Upper lobe of right lung (tissue), 1 donor: Measurements from ENCODE around the gene GJC1. TPM values are rescaled to one million over a fixed set of nuclear protein-coding genes. Genes with fewer than 3 reads are reported as not detected.

Experiments used
- ATAC-seq: fragments of 200-7000 bp; cut with Tn5 transposase; one replicate; pipeline ENCODE4 v1.9.1; 2020; ENCODE audit warnings: mild to moderate bottlenecking, moderate library complexity
- DNase-seq: peaks from one replicate; pipeline ENCODE4 v3.0.0-alpha.2; 2020
- H3K27ac ChIP-seq: fragments of 200-600 bp; one replicate; pipeline ENCODE4 v1.8.0; 2022
- H3K27me3 ChIP-seq: fragments of 200-600 bp; one replicate; pipeline ENCODE4 v1.8.0; 2022; ENCODE audit warnings: mild to moderate bottlenecking
- H3K36me3 ChIP-seq: fragments of 200-600 bp; one replicate; pipeline ENCODE4 v1.8.0; 2022
- H3K4me1 ChIP-seq: fragments of 200-600 bp; one replicate; pipeline ENCODE4 v1.8.0; 2022
- H3K4me3 ChIP-seq: fragments of 200-600 bp; one replicate; pipeline ENCODE4 v1.8.0; 2022; ENCODE audit warnings: mild to moderate bottlenecking
- H3K9me3 ChIP-seq: fragments of 200-600 bp; one replicate; pipeline ENCODE4 v1.8.0; 2022
- CTCF ChIP-seq: fragments of 200-600 bp; IDR thresholded peaks from one replicate; pipeline ENCODE4 v1.8.0; 2022; ENCODE audit warnings: antibody characterized with exemption
- intact Hi-C: fragments of 100-400 bp; cut with DNase I; formaldehyde crosslinking; loops from one replicate; pipeline ENCODE4 v1.11.0; 2022
- total RNA-seq: library from RNA; stranded (reverse); fragmentation: NEBNext Ultra II Directional; extraction: Animal tissue kit (Norgen Biotek cat#: 25700); gene quantifications from one replicate; pipeline ENCODE4 v1.2.1, GENCODE V29; 2021
- donor health status: DM: no; HTN: yes; CAD: no; lungs with severe emphysema.

The GJC1 gene
- total RNA-seq, 1 donor from 2014 or later = 22.8 TPM

- Histone ChIP-seq H3K4me1 (no peaks in the 10 kb centered on the region), H3K36me3 (no peaks in the 10 kb centered on the region), H3K4me3 (no peak overlapping the region), H3K9me3 (no peaks in the 10 kb centered on the region), H3K27me3 (peaks cover 23% of the 10 kb centered on the region), H3K27ac (no peak overlapping the region)
- intact Hi-C loops = no loop called here
- DNase-seq = no peak
- no peak for TF ChIP-seq CTCF
- no peak for ATAC-seq
These were observed 60.4 kb downstream of the GJC1 start for GRCh38 chr17:44769647-44770084.

DNA sequence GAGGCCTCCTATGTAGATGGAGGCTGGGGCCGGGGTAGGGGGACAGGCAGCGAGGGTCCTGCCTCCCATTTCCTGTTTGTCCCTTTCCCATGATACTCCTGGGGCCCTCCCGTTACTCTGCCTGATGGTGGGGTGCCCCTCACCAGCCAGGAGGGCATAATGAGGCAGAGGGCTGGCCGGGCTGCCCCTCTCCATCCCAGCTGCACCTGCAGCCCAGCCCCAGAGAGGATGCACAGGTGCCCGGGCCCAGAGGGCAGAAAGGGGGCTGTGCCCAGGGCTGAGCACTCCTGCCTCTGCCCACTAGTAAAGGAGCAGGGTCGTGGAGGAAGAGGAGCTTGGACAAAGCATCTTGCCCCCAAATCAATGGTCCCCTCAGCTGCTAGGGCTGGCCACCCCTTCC is 60.9 kb downstream of the GJC1 start:
- no peaks in the 10 kb centered on the region for H3K9me3 ChIP-seq
- no peaks in the 10 kb centered on the region for H3K4me1 ChIP-seq
- H3K27me3 ChIP-seq = peaks cover 23% of the 10 kb centered on the region
- DNase-seq (no peak), ATAC-seq (no peak)
- H3K4me3 ChIP-seq = no peak overlapping the region
- no peak overlapping the region for H3K27ac ChIP-seq
- H3K36me3 ChIP-seq = no peaks in the 10 kb centered on the region
- no peak for TF ChIP-seq CTCF
- intact Hi-C loops = no loop called here

DNA sequence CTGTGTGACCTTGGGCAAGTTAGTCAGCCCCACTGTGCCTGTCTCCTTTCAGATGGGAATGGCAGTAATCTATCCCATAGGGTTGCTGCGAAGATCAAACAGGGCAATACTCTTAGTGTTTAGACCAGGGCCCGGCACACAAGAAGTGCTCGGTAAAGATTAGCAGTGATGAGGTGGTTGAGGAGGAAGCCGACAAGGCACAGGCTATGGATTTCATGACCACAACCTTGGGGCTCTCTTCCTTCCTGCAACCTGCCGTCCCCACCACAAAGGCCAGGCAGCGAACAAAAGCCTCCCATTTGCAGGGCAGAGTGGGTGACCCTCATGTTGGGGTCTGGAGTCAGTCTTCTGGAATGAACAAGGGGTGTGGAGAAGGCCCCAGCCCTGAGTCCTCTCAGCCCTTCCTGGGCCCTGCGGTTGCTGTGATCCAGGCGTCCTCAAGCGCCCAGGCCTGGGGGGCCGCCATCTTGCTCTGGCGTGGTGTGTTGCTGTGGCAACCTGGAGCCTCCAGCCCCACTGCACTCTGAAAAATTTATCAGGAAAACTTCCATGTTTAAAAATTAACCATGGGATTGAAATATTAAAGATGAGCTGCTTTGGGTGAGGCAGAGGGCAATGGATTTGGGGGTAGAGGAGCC is 61.5 kb downstream of the GJC1 start:
- Histone ChIP-seq H3K9me3 (no peaks in the 10 kb centered on the region), H3K27me3 (peaks cover 22% of the 10 kb centered on the region), H3K4me3 (no peak overlapping the region)

DNA sequence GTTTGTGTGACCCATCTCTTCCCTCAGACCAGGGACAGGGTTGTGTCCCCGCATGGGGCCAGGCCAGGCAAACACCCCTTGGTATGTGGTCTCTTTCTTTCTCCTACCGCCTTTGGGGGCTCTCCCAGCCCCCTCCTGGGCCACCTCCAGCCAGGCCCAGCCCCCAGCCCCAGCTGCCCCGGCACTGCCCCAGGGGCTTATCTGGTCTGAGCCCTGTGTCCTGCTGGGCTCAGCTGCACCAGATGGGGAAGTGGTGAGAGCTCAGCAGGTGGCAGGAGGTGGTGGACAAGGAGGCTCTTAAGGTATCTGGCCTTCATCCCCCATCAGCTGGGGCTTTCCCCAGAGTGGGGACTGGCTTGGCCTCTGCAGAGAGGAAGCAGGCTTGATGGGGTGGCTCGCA is 62.6 kb downstream of the GJC1 start:
- Histone ChIP-seq H3K27me3 (peaks cover 15% of the 10 kb centered on the region), H3K9me3 (no peaks in the 10 kb centered on the region), H3K4me3 (no peak overlapping the region), H3K36me3 (no peaks in the 10 kb centered on the region), H3K27ac (no peak overlapping the region), H3K4me1 (no peaks in the 10 kb centered on the region)
- ATAC-seq = no peak
- TF ChIP-seq CTCF = no peak
- DNase-seq = no peak
- intact Hi-C loops = no loop called here

More for the DNA sequence above, 61.5 kb downstream of the GJC1 start:
- intact Hi-C loops = no loop called here
- DNase-seq (no peak), ATAC-seq (no peak)
- H3K36me3 ChIP-seq = no peaks in the 10 kb centered on the region
- TF ChIP-seq CTCF = no peak
- H3K27ac ChIP-seq = no peak overlapping the region
- no peaks in the 10 kb centered on the region for H3K4me1 ChIP-seq

DNA sequence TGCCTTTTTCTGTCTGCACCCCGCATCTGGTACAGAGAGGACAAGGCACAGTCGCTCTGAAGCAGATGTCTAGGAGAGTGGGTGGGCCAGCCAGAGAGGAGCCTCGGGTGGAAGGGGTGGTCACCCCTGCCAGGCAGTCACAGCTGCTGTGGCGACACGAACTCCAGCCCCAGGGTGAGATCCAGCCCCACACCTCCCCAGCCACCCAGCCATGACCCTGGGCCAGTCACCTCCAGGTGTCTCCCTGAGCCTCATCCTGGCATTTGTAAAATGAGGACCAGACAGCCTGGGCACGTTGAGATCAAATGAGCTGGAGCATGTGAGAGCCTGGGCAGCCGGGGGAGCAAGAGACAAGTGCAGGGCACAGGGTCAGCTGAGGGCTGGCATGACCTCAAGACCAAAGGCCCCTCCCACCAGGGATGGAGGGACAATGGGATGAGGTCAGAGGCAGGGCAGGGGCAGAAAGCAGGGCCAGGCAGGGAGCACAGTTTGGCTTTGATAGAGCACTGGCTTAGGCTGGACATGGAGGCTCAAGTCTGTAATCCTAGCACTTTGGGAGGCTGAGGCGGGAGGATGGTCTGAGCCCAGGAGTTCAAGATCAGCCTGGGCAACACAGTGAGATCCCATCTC is 63.6 kb downstream of the GJC1 start:
- Histone ChIP-seq H3K4me1 (no peaks in the 10 kb centered on the region), H3K36me3 (no peaks in the 10 kb centered on the region), H3K27ac (no peak overlapping the region), H3K27me3 (peaks cover 10% of the 10 kb centered on the region), H3K4me3 (no peak overlapping the region), H3K9me3 (no peaks in the 10 kb centered on the region)
- no peak for DNase-seq
- intact Hi-C loops = no loop called here
- ATAC-seq = no peak
- TF ChIP-seq CTCF = no peak
